ENCODE measurements around the gene DCK.
A peak's percentile ranks its signal among the peaks of the same experiment; 100 is the strongest.

DCK gene

GRCh38 chr4:70993181-70994068, at the start of gene DCK:
Gene DCK, plus strand, starts transcription at chr4:70993649. Its CDS starts 187 bp downstream, at chr4:70993836.
- peak within 1 kb of the TSS; percentile 86 for H2AFZ ChIP-seq (ENCODE audit: low read length, unreplicated experiment)
- H3K79me2 ChIP-seq (ENCODE audit: control insufficient read depth, insufficient read depth, low read length, unreplicated experiment) = peaks cover 41% of the 10 kb centered on the region
- H3K36me3 ChIP-seq (ENCODE audit: insufficient read depth, low read length) = peaks cover 5% of the 10 kb centered on the region
- peaks cover 24% of the 10 kb centered on the region for H3K4me1 ChIP-seq (ENCODE audit: control insufficient read depth, insufficient read depth, low read length, unreplicated experiment)
- no peaks in the 10 kb centered on the region for H3K27me3 ChIP-seq (ENCODE audit: insufficient read depth, low read length)
- H3K4me3 ChIP-seq (ENCODE audit: low read depth, low read length) = peak within 1 kb of the TSS; percentile 93
- peak within 1 kb of the TSS; percentile 64 for H3K27ac ChIP-seq (ENCODE audit: low read depth, low read length)

GRCh38 chr4:70945046-70945445, 48.4 kb upstream of the DCK start:
- H2AFZ ChIP-seq (ENCODE audit: low read length, unreplicated experiment) = no peak overlapping the region
- H3K36me3 ChIP-seq (ENCODE audit: insufficient read depth, low read length) = no peaks in the 10 kb centered on the region
- H3K27ac ChIP-seq (ENCODE audit: low read depth, low read length) = peak overlapping the region; percentile 27
- H3K79me2 ChIP-seq (ENCODE audit: control insufficient read depth, insufficient read depth, low read length, unreplicated experiment) = peaks cover 25% of the 10 kb centered on the region
- H3K4me1 ChIP-seq (ENCODE audit: control insufficient read depth, insufficient read depth, low read length, unreplicated experiment) = peaks cover 12% of the 10 kb centered on the region
- no peaks in the 10 kb centered on the region for H3K27me3 ChIP-seq (ENCODE audit: insufficient read depth, low read length)
- no peak overlapping the region for H3K4me3 ChIP-seq (ENCODE audit: low read depth, low read length)

GRCh38 chr4:70945452-70946055, 47.9 kb upstream of the DCK start:
- Histone ChIP-seq H3K79me2 (ENCODE audit: control insufficient read depth, insufficient read depth, low read length, unreplicated experiment) (peaks cover 26% of the 10 kb centered on the region), H3K27me3 (ENCODE audit: insufficient read depth, low read length) (no peaks in the 10 kb centered on the region), H3K27ac (ENCODE audit: low read depth, low read length) (peak overlapping the region; percentile 27), H3K4me1 (ENCODE audit: control insufficient read depth, insufficient read depth, low read length, unreplicated experiment) (peaks cover 12% of the 10 kb centered on the region), H3K4me3 (ENCODE audit: low read depth, low read length) (no peak overlapping the region), H2AFZ (ENCODE audit: low read length, unreplicated experiment) (no peak overlapping the region), H3K36me3 (ENCODE audit: insufficient read depth, low read length) (no peaks in the 10 kb centered on the region)

GRCh38 chr4:70946939-70947338, 46.5 kb upstream of the DCK start:
- H3K4me1 ChIP-seq (ENCODE audit: control insufficient read depth, insufficient read depth, low read length, unreplicated experiment) = peaks cover 12% of the 10 kb centered on the region
- H3K27ac ChIP-seq (ENCODE audit: low read depth, low read length) = no peak overlapping the region

GRCh38 chr4:70948665-70949260, 44.7 kb upstream of the DCK start:
- H3K27me3 ChIP-seq (ENCODE audit: insufficient read depth, low read length) = no peaks in the 10 kb centered on the region
- peaks cover 31% of the 10 kb centered on the region for H3K79me2 ChIP-seq (ENCODE audit: control insufficient read depth, insufficient read depth, low read length, unreplicated experiment)
- no peak overlapping the region for H3K4me3 ChIP-seq (ENCODE audit: low read depth, low read length)
- no peak overlapping the region for H2AFZ ChIP-seq (ENCODE audit: low read length, unreplicated experiment)
- H3K4me1 ChIP-seq (ENCODE audit: control insufficient read depth, insufficient read depth, low read length, unreplicated experiment) = peaks cover 12% of the 10 kb centered on the region
- no peaks in the 10 kb centered on the region for H3K36me3 ChIP-seq (ENCODE audit: insufficient read depth, low read length)
- no peak overlapping the region for H3K27ac ChIP-seq (ENCODE audit: low read depth, low read length)

More at GRCh38 chr4:70946939-70947338, 46.5 kb upstream of the DCK start:
- Histone ChIP-seq H3K36me3 (ENCODE audit: insufficient read depth, low read length) (no peaks in the 10 kb centered on the region), H3K79me2 (ENCODE audit: control insufficient read depth, insufficient read depth, low read length, unreplicated experiment) (peaks cover 29% of the 10 kb centered on the region), H3K27me3 (ENCODE audit: insufficient read depth, low read length) (no peaks in the 10 kb centered on the region), H3K4me3 (ENCODE audit: low read depth, low read length) (no peak overlapping the region), H2AFZ (ENCODE audit: low read length, unreplicated experiment) (no peak overlapping the region)

- Histone ChIP-seq H3K79me2 (ENCODE audit: control insufficient read depth, insufficient read depth, low read length, unreplicated experiment) (peaks cover 28% of the 10 kb centered on the region), H3K27me3 (ENCODE audit: insufficient read depth, low read length) (no peaks in the 10 kb centered on the region), H3K36me3 (ENCODE audit: insufficient read depth, low read length) (no peaks in the 10 kb centered on the region), H2AFZ (ENCODE audit: low read length, unreplicated experiment) (no peak overlapping the region), H3K4me3 (ENCODE audit: low read depth, low read length) (no peak overlapping the region), H3K4me1 (ENCODE audit: control insufficient read depth, insufficient read depth, low read length, unreplicated experiment) (peaks cover 6% of the 10 kb centered on the region), H3K27ac (ENCODE audit: low read depth, low read length) (no peak overlapping the region)
These were observed 39.4 kb upstream of the DCK start for GRCh38 chr4:70954032-70954431.

- Histone ChIP-seq H3K27me3 (ENCODE audit: insufficient read depth, low read length) (no peaks in the 10 kb centered on the region), H3K27ac (ENCODE audit: low read depth, low read length) (no peak overlapping the region), H2AFZ (ENCODE audit: low read length, unreplicated experiment) (no peak overlapping the region), H3K79me2 (ENCODE audit: control insufficient read depth, insufficient read depth, low read length, unreplicated experiment) (peaks cover 17% of the 10 kb centered on the region), H3K36me3 (ENCODE audit: insufficient read depth, low read length) (peaks cover 5% of the 10 kb centered on the region; the same call in 1 of the 2 replicates), H3K4me3 (ENCODE audit: low read depth, low read length) (no peak overlapping the region), H3K4me1 (ENCODE audit: control insufficient read depth, insufficient read depth, low read length, unreplicated experiment) (peaks cover 7% of the 10 kb centered on the region)
These were observed 36.8 kb upstream of the DCK start for GRCh38 chr4:70956549-70957210.

- Histone ChIP-seq H3K27me3 (ENCODE audit: insufficient read depth, low read length) (no peaks in the 10 kb centered on the region), H3K27ac (ENCODE audit: low read depth, low read length) (peak overlapping the region; percentile 36), H3K4me1 (ENCODE audit: control insufficient read depth, insufficient read depth, low read length, unreplicated experiment) (peaks cover 7% of the 10 kb centered on the region), H3K4me3 (ENCODE audit: low read depth, low read length) (no peak overlapping the region), H2AFZ (ENCODE audit: low read length, unreplicated experiment) (no peak overlapping the region), H3K79me2 (ENCODE audit: control insufficient read depth, insufficient read depth, low read length, unreplicated experiment) (peaks cover 15% of the 10 kb centered on the region), H3K36me3 (ENCODE audit: insufficient read depth, low read length) (peaks cover 5% of the 10 kb centered on the region; the same call in 1 of the 2 replicates)
These were observed 34.8 kb upstream of the DCK start for GRCh38 chr4:70958681-70959080.

- Histone ChIP-seq H3K79me2 (ENCODE audit: control insufficient read depth, insufficient read depth, low read length, unreplicated experiment) (no peaks in the 10 kb centered on the region), H3K36me3 (ENCODE audit: insufficient read depth, low read length) (no peaks in the 10 kb centered on the region), H3K4me1 (ENCODE audit: control insufficient read depth, insufficient read depth, low read length, unreplicated experiment) (no peaks in the 10 kb centered on the region), H2AFZ (ENCODE audit: low read length, unreplicated experiment) (no peak overlapping the region), H3K27ac (ENCODE audit: low read depth, low read length) (no peak overlapping the region), H3K4me3 (ENCODE audit: low read depth, low read length) (no peak overlapping the region), H3K27me3 (ENCODE audit: insufficient read depth, low read length) (no peaks in the 10 kb centered on the region)
These were observed 24.4 kb upstream of the DCK start for GRCh38 chr4:70969076-70969475.

- H3K27ac ChIP-seq (ENCODE audit: low read depth, low read length) = no peak overlapping the region
- H3K79me2 ChIP-seq (ENCODE audit: control insufficient read depth, insufficient read depth, low read length, unreplicated experiment) = no peaks in the 10 kb centered on the region
- no peaks in the 10 kb centered on the region for H3K4me1 ChIP-seq (ENCODE audit: control insufficient read depth, insufficient read depth, low read length, unreplicated experiment)
- no peak overlapping the region for H3K4me3 ChIP-seq (ENCODE audit: low read depth, low read length)
- H2AFZ ChIP-seq (ENCODE audit: low read length, unreplicated experiment) = no peak overlapping the region
- H3K36me3 ChIP-seq (ENCODE audit: insufficient read depth, low read length) = no peaks in the 10 kb centered on the region
- H3K27me3 ChIP-seq (ENCODE audit: insufficient read depth, low read length) = no peaks in the 10 kb centered on the region
These were observed 17.2 kb upstream of the DCK start for GRCh38 chr4:70976252-70976651.

All from ACC112 (cell line).